Endothelial cell of umbilical vein (primary cell): ENCODE results near the gene CDH7. TPM values are rescaled to one million over a fixed set of nuclear protein-coding genes. Genes with fewer than 3 reads are reported as not detected.

Experiments used
- BruUV-seq: library from RNA; stranded (reverse); fragments of 400-500 nt; replicated peaks from 2 replicates; lab custom pipeline; 2021; lab: Mats Ljungman, UMichigan
- CTCF ChIA-PET: fragments of 300-600, 350-600 bp; sonication (Branson Sonifier 250); formaldehyde crosslinking; loops from one replicate; lab custom pipeline; 2021; ENCODE audit warnings: antibody characterized with exemption, inconsistent platforms; lab: Charles Lee
- POLR2A ChIA-PET: fragments of 300-600, 350-600 bp; sonication (Branson Sonifier 250); formaldehyde crosslinking; loops from one replicate; lab custom pipeline; 2021; ENCODE audit warnings: antibody characterized with exemption, inconsistent platforms; lab: Charles Lee
- DNase-seq: peaks from one replicate; pipeline ENCODE4 v3.0.0-alpha.2; 2011; ENCODE audit warnings: low read depth, low spot score
- FAIRE-seq: peaks from 2 replicates; lab custom pipeline; 2011; peaks lifted over from hg19 to GRCh38; lab: Jason Lieb, UNC
- H2AFZ ChIP-seq: 2 replicates; pipeline ENCODE4 v1.6.0; 2012; ENCODE audit warnings: low read depth, low read length, control low read depth, inconsistent platforms
- H3K27ac ChIP-seq: 2 replicates; pipeline ENCODE4 v1.5.1; 2011; ENCODE audit warnings: low read depth, mild to moderate bottlenecking, control low read depth, low read length, moderate library complexity; ENCODE audit not compliant: insufficient read depth
- H3K27me3 ChIP-seq, 2 experiments: 2 replicates each; pipeline versions ENCODE4 v1.6.0 to v1.6.1; 2011; ENCODE audit warnings: low read length in 2 of 2, mixed read lengths in 1 of 2; ENCODE audit not compliant: control insufficient read depth in 2 of 2, insufficient read depth in 2 of 2
- H3K36me3 ChIP-seq, 2 experiments: 2 replicates in 1 of 2; 3 replicates in 1 of 2; pipeline ENCODE4 v1.5.1; 2011; ENCODE audit warnings: low read length in 2 of 2, mild to moderate bottlenecking in 1 of 2, moderate library complexity in 1 of 2; ENCODE audit not compliant: control insufficient read depth in 2 of 2, insufficient read depth in 2 of 2; ENCODE audit errors: extremely low read depth in 1 of 2
- H3K4me1 ChIP-seq: 3 replicates; pipeline ENCODE4 v1.5.1; 2011; ENCODE audit warnings: mild to moderate bottlenecking, low read length; ENCODE audit not compliant: control insufficient read depth, insufficient read depth; ENCODE audit errors: extremely low read depth
- H3K4me2 ChIP-seq: 2 replicates; pipeline ENCODE4 v1.6.1; 2011; ENCODE audit warnings: low read length, control low read depth, mixed read lengths; ENCODE audit not compliant: insufficient read depth
- H3K4me3 ChIP-seq, 3 experiments: fragments of 200-600 bp in 1 of 3; sonication (generic), shearing (Covaris generic) in 1 of 3; replicated peaks in 1 of 3; 2 replicates each; pipeline ENCODE4 v1.5.1; 2011 to 2016; ENCODE audit warnings: control low read depth in 3 of 3, low read length in 3 of 3, mild to moderate bottlenecking in 2 of 3, inconsistent platforms in 1 of 3, low read depth in 1 of 3, moderate library complexity in 1 of 3; ENCODE audit not compliant: insufficient read depth in 1 of 3
- H3K79me2 ChIP-seq: 2 replicates; pipeline ENCODE4 v1.6.0; 2012; ENCODE audit warnings: low read length, inconsistent platforms; ENCODE audit not compliant: control insufficient read depth, insufficient read depth
- H3K9ac ChIP-seq: replicated peaks from 2 replicates; pipeline ENCODE3; 2011; ENCODE audit warnings: low read length, control low read depth; ENCODE audit not compliant: insufficient read depth; ENCODE audit errors: extremely low read depth
- H3K9me1 ChIP-seq: replicated peaks from 3 replicates; pipeline ENCODE4 v1.6.0; 2011; ENCODE audit warnings: mild to moderate bottlenecking, low read length; ENCODE audit not compliant: control insufficient read depth, insufficient read depth; ENCODE audit errors: extremely low read depth
- H3K9me3 ChIP-seq: replicated peaks from 2 replicates; pipeline ENCODE4 v1.5.1; 2012; ENCODE audit warnings: low read length, inconsistent platforms; ENCODE audit not compliant: control insufficient read depth, insufficient read depth
- H4K20me1 ChIP-seq: replicated peaks from 2 replicates; pipeline ENCODE3; 2011; ENCODE audit warnings: mild to moderate bottlenecking, low read length; ENCODE audit not compliant: control insufficient read depth, insufficient read depth; ENCODE audit errors: extremely low read depth
- CTCF ChIP-seq, 2 donors: IDR thresholded peaks; 1 replicate in 1 of 2; 2 replicates in 1 of 2; pipeline ENCODE4 v1.5.1; 2011; ENCODE audit warnings: low read length in 2 of 2, mild to moderate bottlenecking in 2 of 2, moderate library complexity in 2 of 2, control low read depth in 1 of 2, inconsistent platforms in 1 of 2, low read depth in 1 of 2; ENCODE audit not compliant: insufficient read depth in 1 of 2; ENCODE audit errors: extremely low read depth in 1 of 2
- EZH2 ChIP-seq: IDR thresholded peaks from 2 replicates; pipeline ENCODE4 v1.6.1; 2012; ENCODE audit warnings: borderline replicate concordance, low read depth, mild to moderate bottlenecking, moderate library complexity, low read length, inconsistent platforms; ENCODE audit not compliant: severe bottlenecking
- FOS ChIP-seq: IDR thresholded peaks from 2 replicates; pipeline ENCODE4 v1.6.1; 2011; ENCODE audit warnings: mild to moderate bottlenecking, low read length, moderate library complexity, borderline replicate concordance; ENCODE audit not compliant: insufficient read depth
- GATA2 ChIP-seq: IDR thresholded peaks from 2 replicates; pipeline ENCODE4 v1.7.0; 2011; ENCODE audit warnings: low read depth, mild to moderate bottlenecking, moderate library complexity, mixed read lengths, low read length; ENCODE audit not compliant: insufficient read length, insufficient read depth
- JUN ChIP-seq: IDR thresholded peaks from 2 replicates; pipeline ENCODE4 v1.6.1; 2011; ENCODE audit warnings: borderline replicate concordance, low read depth; ENCODE audit not compliant: insufficient read length, insufficient read depth
- MAX ChIP-seq: IDR thresholded peaks from 2 replicates; pipeline ENCODE4 v1.6.1; 2011; ENCODE audit not compliant: insufficient read depth, insufficient read length
- MYC ChIP-seq: IDR thresholded peaks from one replicate; pipeline ENCODE4 v1.6.1; 2011; ENCODE audit warnings: mild to moderate bottlenecking, low read depth, low read length
- POLR2A ChIP-seq: IDR thresholded peaks from 2 replicates; pipeline ENCODE4 v1.6.1; 2012; ENCODE audit warnings: low read depth, mild to moderate bottlenecking, control low read depth, low read length
- POLR2AphosphoS5 ChIP-seq: IDR thresholded peaks from 2 replicates; pipeline ENCODE4 v1.6.1; 2012; ENCODE audit warnings: low read depth, mild to moderate bottlenecking, control low read depth, low read length, moderate library complexity; ENCODE audit not compliant: insufficient read depth
- dilution Hi-C: fragments of 300-500 bp; cut with MboI; formaldehyde crosslinking; loops from one replicate; pipeline ENCODE4 v1.15.0; 2019; ENCODE audit warnings: low sequenced_read_pairs; ENCODE audit not compliant: extremely low pct_ligation_motif_present
- intact Hi-C: fragments of 100-400 bp; cut with micrococcal nuclease; formaldehyde crosslinking; loops from one replicate; pipeline ENCODE4 v1.10.0; 2022
- polyA plus RNA-seq, 4 experiments: library from polyadenylated mRNA; depleted of rRNA in 3 of 4; stranded (reverse) in 3 of 4; unstranded in 1 of 4; fragments of >200 nt; gene quantifications; 2 replicates each; pipeline versions ENCODE4 v1.2.1 to v1.2.3, GENCODE V29; 2011 to 2012; ENCODE audit warnings: missing spikeins in 1 of 4
- total RNA-seq: library from RNA; stranded (reverse); gene quantifications from 2 replicates; pipeline ENCODE4 v1.2.3, GENCODE V29; 2021

Gene CDH7
- total and polyA plus RNA-seq, 2 donors (not counting 3 experiments of a cell fraction or from before 2014, with no cell fraction given): not detected

GRCh38 chr18:65815506-65815905 lies 64.7 kb downstream of the CDH7 start:
- Histone ChIP-seq H3K4me3 (no peak overlapping the region), H3K9ac (no peak overlapping the region), H3K9me3 (no peaks in the 10 kb centered on the region), H3K4me1 (no peaks in the 10 kb centered on the region), H4K20me1 (no peaks in the 10 kb centered on the region), H3K27ac (no peak overlapping the region), H3K79me2 (no peaks in the 10 kb centered on the region), H2AFZ (no peak overlapping the region), H3K36me3 (no peaks in the 10 kb centered on the region), H3K9me1 (no peaks in the 10 kb centered on the region), H3K4me2 (no peak overlapping the region), H3K27me3 (no peaks in the 10 kb centered on the region)
- TF ChIP-seq CTCF (IDR thresholded peaks at IDR 0.05; ENCODE audit: extremely low read depth in 1 of 2, insufficient read depth in 1 of 2, low read depth in 1 of 2, low read length in 2 of 2): no peak
- TF ChIP-seq FOS: no peak
- TF ChIP-seq MYC: no peak
- TF ChIP-seq POLR2AphosphoS5: no peak
- no peak for TF ChIP-seq MAX
- no peak for TF ChIP-seq EZH2
- TF ChIP-seq JUN: no peak
- no peak for TF ChIP-seq GATA2
- TF ChIP-seq POLR2A: no peak
- ChIA-PET POLR2A (no interaction called here), CTCF (no interaction called here)
- FAIRE-seq: no peak
- DNase-seq: no peak
- intact Hi-C loops: no loop called here
- no TSS peak for BruUV-seq
- dilution Hi-C loops: no loop called here
